ENCODE measurements around the gene ADCYAP1R1. TPM values are rescaled to one million over a fixed set of nuclear protein-coding genes. Genes with fewer than 3 reads are reported as not detected.

Gene ADCYAP1R1
- total RNA-seq, 2 donors from 2014 or later: 1.4 to 2.5 TPM

- ATAC-seq (ENCODE audit: insufficient number of reproducible peaks, low FRiP score, low read depth): no peak
- Histone ChIP-seq H3K27me3 (replicated peaks; ENCODE audit: insufficient read depth) (no peaks in the 10 kb centered on the region), H3K27ac (no peak overlapping the region), H3K36me3 (no peaks in the 10 kb centered on the region), H3K9me3 (no peaks in the 10 kb centered on the region), H3K4me3 (no peak overlapping the region), H3K4me1 (ENCODE audit: control insufficient read depth in 1 of 2, low read depth in 2 of 2) (no peaks in the 10 kb centered on the region)
- TF ChIP-seq CTCF (IDR thresholded peaks at IDR 0.05): no peak
- no peak for DNase-seq (ENCODE audit: low spot score)
Observed at GRCh38 chr7:31102151-31102972, 50.3 kb downstream of the ADCYAP1R1 start.

GRCh38 chr7:31102973-31103850, 51.1 kb downstream of the ADCYAP1R1 start:
- H3K36me3 ChIP-seq: no peaks in the 10 kb centered on the region

GRCh38 chr7:31104361-31105255, 52.5 kb downstream of the ADCYAP1R1 start:
- no peaks in the 10 kb centered on the region for H3K9me3 ChIP-seq
- H3K4me1 ChIP-seq (ENCODE audit: control insufficient read depth in 1 of 2, low read depth in 2 of 2): no peaks in the 10 kb centered on the region
- no peaks in the 10 kb centered on the region for H3K36me3 ChIP-seq
- DNase-seq (ENCODE audit: low spot score) (no peak), ATAC-seq (ENCODE audit: insufficient number of reproducible peaks, low FRiP score, low read depth) (no peak)
- H3K27me3 ChIP-seq (replicated peaks; ENCODE audit: insufficient read depth): no peaks in the 10 kb centered on the region
- no peak overlapping the region for H3K27ac ChIP-seq
- TF ChIP-seq CTCF (IDR thresholded peaks at IDR 0.05): no peak
- H3K4me3 ChIP-seq: no peak overlapping the region

More at GRCh38 chr7:31102973-31103850, 51.1 kb downstream of the ADCYAP1R1 start:
- no peak overlapping the region for H3K4me3 ChIP-seq
- ATAC-seq (ENCODE audit: insufficient number of reproducible peaks, low FRiP score, low read depth) (no peak), DNase-seq (ENCODE audit: low spot score) (no peak)
- H3K27ac ChIP-seq: no peak overlapping the region
- no peak for TF ChIP-seq CTCF (IDR thresholded peaks at IDR 0.05)
- no peaks in the 10 kb centered on the region for H3K4me1 ChIP-seq (ENCODE audit: control insufficient read depth in 1 of 2, low read depth in 2 of 2)
- H3K27me3 ChIP-seq (replicated peaks; ENCODE audit: insufficient read depth): no peaks in the 10 kb centered on the region
- H3K9me3 ChIP-seq: no peaks in the 10 kb centered on the region

- no peak for DNase-seq (ENCODE audit: low spot score)
- Histone ChIP-seq H3K27ac (no peak overlapping the region), H3K4me1 (ENCODE audit: control insufficient read depth in 1 of 2, low read depth in 2 of 2) (no peaks in the 10 kb centered on the region), H3K36me3 (no peaks in the 10 kb centered on the region), H3K27me3 (replicated peaks; ENCODE audit: insufficient read depth) (no peaks in the 10 kb centered on the region), H3K9me3 (no peaks in the 10 kb centered on the region), H3K4me3 (no peak overlapping the region)
- no peak for TF ChIP-seq CTCF (IDR thresholded peaks at IDR 0.05)
- no peak for ATAC-seq (ENCODE audit: insufficient number of reproducible peaks, low FRiP score, low read depth)
Observed at GRCh38 chr7:31105256-31105950, 53.3 kb downstream of the ADCYAP1R1 start.

Measured in thoracic aorta (tissue), 2 donors.